GM12875 (cell line): Measurements from ENCODE around the gene KLHL28.

Experiments used
- H3K4me3 ChIP-seq: one replicate; pipeline ENCODE4 v1.5.1; 2011; ENCODE audit warnings: low read depth, low read length, control low read depth
- TF ChIP-seq, protein P1 (sequence below): IDR thresholded peaks from 2 replicates; pipeline ENCODE4 v1.5.1; 2011; ENCODE audit warnings: low read depth, mild to moderate bottlenecking, control low read depth, inconsistent platforms, low read length, moderate library complexity, borderline replicate concordance; ENCODE audit not compliant: insufficient read depth

KLHL28 gene

DNA sequence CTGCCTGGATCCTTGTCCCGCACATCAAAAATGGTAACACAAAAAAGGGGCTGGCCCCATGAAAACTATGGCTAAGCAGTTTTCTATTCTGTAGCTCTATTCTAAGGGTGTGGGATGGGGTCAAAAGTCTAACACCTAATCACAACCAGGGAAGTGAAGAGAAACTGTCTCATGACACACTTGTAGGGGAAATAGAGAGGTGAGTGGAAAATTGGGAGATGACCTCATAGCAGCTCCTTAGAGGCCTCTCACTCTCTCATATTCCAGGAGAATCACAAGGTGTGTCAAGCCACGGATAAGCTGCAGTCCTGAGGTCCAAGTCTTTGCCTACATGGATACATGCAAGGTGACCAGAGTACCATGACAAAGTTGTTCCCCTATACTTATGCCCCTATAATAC, 10.7 kb downstream of the KLHL28 start:
- no peak overlapping the region for H3K4me3 ChIP-seq
- TF ChIP-seq, protein P1, sequence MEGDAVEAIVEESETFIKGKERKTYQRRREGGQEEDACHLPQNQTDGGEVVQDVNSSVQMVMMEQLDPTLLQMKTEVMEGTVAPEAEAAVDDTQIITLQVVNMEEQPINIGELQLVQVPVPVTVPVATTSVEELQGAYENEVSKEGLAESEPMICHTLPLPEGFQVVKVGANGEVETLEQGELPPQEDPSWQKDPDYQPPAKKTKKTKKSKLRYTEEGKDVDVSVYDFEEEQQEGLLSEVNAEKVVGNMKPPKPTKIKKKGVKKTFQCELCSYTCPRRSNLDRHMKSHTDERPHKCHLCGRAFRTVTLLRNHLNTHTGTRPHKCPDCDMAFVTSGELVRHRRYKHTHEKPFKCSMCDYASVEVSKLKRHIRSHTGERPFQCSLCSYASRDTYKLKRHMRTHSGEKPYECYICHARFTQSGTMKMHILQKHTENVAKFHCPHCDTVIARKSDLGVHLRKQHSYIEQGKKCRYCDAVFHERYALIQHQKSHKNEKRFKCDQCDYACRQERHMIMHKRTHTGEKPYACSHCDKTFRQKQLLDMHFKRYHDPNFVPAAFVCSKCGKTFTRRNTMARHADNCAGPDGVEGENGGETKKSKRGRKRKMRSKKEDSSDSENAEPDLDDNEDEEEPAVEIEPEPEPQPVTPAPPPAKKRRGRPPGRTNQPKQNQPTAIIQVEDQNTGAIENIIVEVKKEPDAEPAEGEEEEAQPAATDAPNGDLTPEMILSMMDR: no peak

DNA sequence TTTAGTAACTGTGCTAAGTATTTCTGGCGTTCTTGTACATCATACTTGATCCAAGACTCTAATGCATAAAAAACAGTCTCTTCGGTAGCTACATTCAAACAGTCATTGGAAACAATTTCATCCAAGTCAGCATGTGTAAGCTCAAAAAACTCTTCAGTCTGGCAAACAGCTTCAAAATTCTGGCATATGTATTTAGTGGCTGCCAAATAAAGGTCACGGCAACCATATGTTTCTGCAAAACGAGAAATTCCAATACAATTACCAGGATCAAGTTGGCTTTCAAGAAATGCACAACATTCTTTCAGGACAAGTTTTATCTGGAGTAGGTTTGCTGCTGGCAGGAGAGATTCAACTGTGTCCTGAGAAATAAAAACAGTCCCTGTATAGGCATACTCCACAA, 16.5 kb downstream of the KLHL28 start:
- TF ChIP-seq, protein P1: no peak
- H3K4me3 ChIP-seq: no peak overlapping the region

DNA sequence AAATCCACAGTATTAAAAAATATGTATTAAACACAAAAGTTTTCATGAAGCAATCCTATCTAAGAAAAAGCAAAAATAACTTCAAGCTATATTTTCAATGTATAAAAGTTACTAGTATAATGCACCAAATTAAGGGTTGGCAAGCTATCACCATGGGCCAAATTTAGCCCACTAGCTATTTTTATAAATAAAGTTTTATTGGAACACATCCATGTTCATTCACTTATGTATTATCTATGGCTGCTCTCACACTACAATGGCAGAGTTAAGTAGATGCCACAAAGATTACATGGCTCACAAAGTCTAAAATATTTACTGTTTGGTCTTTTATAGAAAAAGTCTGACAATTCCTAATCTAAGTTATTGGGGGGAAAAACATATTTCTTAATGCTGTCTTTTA, 17.6 kb downstream of the KLHL28 start:
- H3K4me3 ChIP-seq: no peak overlapping the region
- TF ChIP-seq, protein P1: no peak

DNA sequence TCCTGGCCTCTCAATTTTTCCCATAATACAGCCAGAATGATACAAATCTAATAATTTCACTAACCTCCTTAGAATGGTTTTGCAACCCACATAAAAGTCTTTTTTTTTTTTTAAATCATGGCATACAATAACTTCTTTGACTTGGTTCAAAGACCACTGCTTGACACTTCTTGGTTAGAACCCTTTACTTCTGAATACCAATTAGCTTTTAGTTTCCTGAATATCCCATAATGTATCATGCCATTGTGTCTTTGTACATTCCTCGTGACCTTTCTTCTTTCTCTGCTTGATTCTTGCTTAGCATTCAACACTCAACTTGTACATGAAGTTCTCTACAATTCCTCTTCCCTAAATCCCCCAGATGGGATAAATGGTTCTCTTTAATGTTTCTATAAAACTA, 19.3 kb downstream of the KLHL28 start:
- no peak overlapping the region for H3K4me3 ChIP-seq
- TF ChIP-seq, protein P1: no peak

DNA sequence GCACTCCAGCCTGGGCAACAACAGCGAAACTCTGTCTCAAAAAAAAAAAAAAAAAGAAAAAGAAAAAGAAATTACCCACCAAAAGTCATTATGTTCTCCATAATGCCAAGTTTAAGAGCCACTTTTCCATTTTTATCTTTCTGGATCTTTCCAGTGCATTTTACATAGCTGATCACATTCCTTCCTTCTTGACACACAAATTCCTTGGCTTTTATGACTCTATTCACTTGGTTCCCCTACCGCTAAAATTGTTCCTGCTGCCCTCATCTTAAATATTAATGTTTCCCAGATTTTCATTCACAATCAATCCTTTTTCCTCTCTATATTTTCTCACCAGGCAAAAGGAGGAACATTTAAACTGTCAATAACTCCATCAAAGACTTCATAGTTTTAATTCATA, 20.2 kb downstream of the KLHL28 start:
- TF ChIP-seq, protein P1: no peak
- H3K4me3 ChIP-seq: no peak overlapping the region

DNA sequence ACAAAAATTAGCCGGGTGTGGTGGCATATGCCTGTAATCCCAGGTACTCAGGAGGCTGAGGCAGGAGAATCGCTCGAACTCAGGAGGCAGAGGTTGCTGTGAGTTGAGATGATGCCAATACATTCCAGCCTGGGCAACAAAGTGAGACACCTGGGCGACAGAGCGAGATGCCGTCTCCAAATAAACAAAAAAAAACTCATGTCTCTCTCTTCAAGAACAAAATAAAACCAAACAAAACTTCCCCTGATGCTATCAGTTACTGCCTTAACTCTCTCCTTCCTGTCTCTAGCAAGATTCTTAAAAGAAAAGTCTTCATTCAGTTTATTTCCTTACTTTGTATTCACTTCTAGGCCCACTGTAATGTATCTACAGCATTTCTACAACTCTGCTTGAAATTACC, 20.8 kb downstream of the KLHL28 start:
- TF ChIP-seq, protein P1: no peak

DNA sequence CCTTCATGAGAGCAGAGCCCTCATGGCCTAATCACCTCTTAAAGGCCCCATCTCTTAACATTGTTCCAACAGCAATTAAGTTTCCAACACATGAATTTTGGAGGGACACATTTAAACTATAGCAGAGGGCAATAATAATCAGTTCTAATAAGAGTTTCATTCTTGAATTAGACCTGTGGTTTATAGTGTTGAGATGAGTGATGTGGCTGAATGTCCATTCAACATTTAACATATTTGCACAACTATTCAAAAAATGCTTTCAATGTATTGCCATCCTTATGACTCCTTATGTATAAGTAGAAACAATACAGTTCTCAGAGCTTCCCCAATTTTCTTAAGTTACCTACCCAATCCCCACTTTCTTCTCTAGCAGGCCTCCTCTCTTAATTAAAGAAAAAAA, 21.5 kb downstream of the KLHL28 start:
- TF ChIP-seq, protein P1: no peak

More for the DNA sequence above, 20.8 kb downstream of the KLHL28 start:
- no peak overlapping the region for H3K4me3 ChIP-seq

More for the DNA sequence above, 21.5 kb downstream of the KLHL28 start:
- no peak overlapping the region for H3K4me3 ChIP-seq
